HG02678 (cell line): ENCODE measurements around the gene RTN4RL1.

Source experiments
- ATAC-seq: cut with Tn5 transposase; IDR thresholded peaks from one replicate; pipeline ENCODE4 v1.9.1; 2021; ENCODE audit warnings: mild to moderate bottlenecking, moderate library complexity; ENCODE audit not compliant: unreplicated experiment

RTN4RL1 gene

GRCh38 chr17:2025220-2025621, at the start of gene RTN4RL1:
RTN4RL1 (minus strand) TSS chr17:2025334; CDS start chr17:2024865, 469 bp downstream.
- ATAC-seq = no peak

GRCh38 chr17:2074919-2075318, 49.8 kb upstream of the RTN4RL1 start:
- ATAC-seq = no peak

GRCh38 chr17:2071455-2072281, 46.5 kb upstream of the RTN4RL1 start:
- ATAC-seq = no peak

- no peak for ATAC-seq
Measured at GRCh38 chr17:2071024-2071385, 45.9 kb upstream of the RTN4RL1 start.

GRCh38 chr17:2070241-2071023, 45.3 kb upstream of the RTN4RL1 start:
- peak; percentile 76 for ATAC-seq

GRCh38 chr17:2068519-2069051, 43.5 kb upstream of the RTN4RL1 start:
- no peak for ATAC-seq

GRCh38 chr17:2068031-2068518, 42.9 kb upstream of the RTN4RL1 start:
- no peak for ATAC-seq

GRCh38 chr17:2067608-2068024, 42.5 kb upstream of the RTN4RL1 start:
- ATAC-seq = no peak

- no peak for ATAC-seq
Measured at GRCh38 chr17:2067048-2067561, 42.0 kb upstream of the RTN4RL1 start.

GRCh38 chr17:2065949-2066400, 40.8 kb upstream of the RTN4RL1 start:
- no peak for ATAC-seq

GRCh38 chr17:2064980-2065785, 40.0 kb upstream of the RTN4RL1 start:
- ATAC-seq = no peak

- no peak for ATAC-seq
Measured at GRCh38 chr17:2064520-2064971, 39.4 kb upstream of the RTN4RL1 start.

GRCh38 chr17:2064147-2064489, 39.0 kb upstream of the RTN4RL1 start:
- no peak for ATAC-seq

GRCh38 chr17:2063261-2064146, 38.4 kb upstream of the RTN4RL1 start:
- ATAC-seq = no peak

- ATAC-seq = no peak
Measured at GRCh38 chr17:2062571-2063183, 37.5 kb upstream of the RTN4RL1 start.

GRCh38 chr17:2061441-2061958, 36.4 kb upstream of the RTN4RL1 start:
- no peak for ATAC-seq

- ATAC-seq = no peak
Measured at GRCh38 chr17:2060681-2061440, 35.7 kb upstream of the RTN4RL1 start.

- ATAC-seq = no peak
Measured at GRCh38 chr17:2060385-2060658, 35.2 kb upstream of the RTN4RL1 start.
